GM12878 (cell line): ENCODE results near the gene SORCS2. TPM values are rescaled to one million over a fixed set of nuclear protein-coding genes. Genes with fewer than 3 reads are reported as not detected.

Source experiments
- SREBF2 ChIP-seq: IDR thresholded peaks from 2 replicates; pipeline ENCODE4 v1.6.1; 2012; ENCODE audit warnings: mild to moderate bottlenecking, low read length
- TARDBP ChIP-seq: IDR thresholded peaks from 2 replicates; pipeline ENCODE4 v1.6.1; 2016; ENCODE audit warnings: borderline replicate concordance
- microRNA-seq: library from miRNA; unstranded; fragments of <30 nt; microRNA quantifications from one replicate; pipeline ENCODE4, GENCODE V29; 2018
- polyA plus RNA-seq, 11 experiments: library from polyadenylated mRNA; depleted of rRNA in 4 of 11; unstranded in 6 of 11; stranded (reverse) in 5 of 11; fragments of >200 nt; fragmentation: Nextera tagmentation in 4 of 11; fragmentation: Illumina TruSeq in 1 of 11; extraction: Ambion mirVana in 4 of 11; extraction: Trizol in 1 of 11; gene quantifications; 1 replicate in 1 of 11; 2 replicates in 10 of 11; pipeline versions ENCODE4 v1.2.1 to v1.2.3, GENCODE V29; 2011 to 2016; ENCODE audit warnings: inconsistent platforms in 2 of 11, missing spikeins in 2 of 11, low read depth in 1 of 11
- small RNA-seq: library from RNA; depleted of rRNA; stranded (forward); fragments of <200 nt; gene quantifications from one replicate; pipeline ENCODE3, GENCODE V24; 2014
- total RNA-seq, 4 experiments: library from RNA; depleted of rRNA in 3 of 4; stranded (reverse); fragments of >200 nt in 3 of 4; fragmentation: Illumina TruSeq in 1 of 4; extraction: Trizol in 1 of 4; gene quantifications; 2 replicates each; pipeline versions ENCODE4 v1.2.1 to v1.2.3, GENCODE V29; 2013 to 2021

SORCS2 gene
- total and polyA plus RNA-seq, 10 of the 15 experiments (the other 5 are each of a cell fraction or from before 2014, with no cell fraction given) = 0.01 to 0.15 (median 0.05) TPM; not detected in 5

- TF ChIP-seq TARDBP = no peak
- TF ChIP-seq SREBF2 = no peak
Observed at GRCh38 chr4:7790999-7791398, 598.7 kb downstream of the SORCS2 start (continued).

Small RNAs within 50 kb of the gene (microRNA-seq; reads per million reads assigned to microRNA genes)
- not detected for gene MIR4274
- not detected for gene MIR4798

Small RNAs within 50 kb of the gene (small RNA-seq; reads per million reads assigned to genes)
- gene MIR4274 (not detected), gene MIR4798 (not detected)

Other genes starting within 250 kb of the SORCS2 start
- gene TADA2B, start 149.2 kb upstream of the SORCS2 start, total RNA-seq (2014; rRNA removed) = 8.9 and 9.0 TPM in 2 replicates
- gene TADA2B, start 149.2 kb upstream of the SORCS2 start, total RNA-seq (2014; rRNA removed; fragmentation: Illumina TruSeq; extraction: Trizol) = 6.7 and 6.9 TPM in 2 replicates
- gene TADA2B, start 149.2 kb upstream of the SORCS2 start, total RNA-seq (2021) = 12.0 TPM in 2 replicates
- 3.7 and 4.3 TPM in 2 replicates for gene TADA2B, start 149.2 kb upstream of the SORCS2 start, polyA plus RNA-seq (2011; rRNA removed)
- gene TADA2B, start 149.2 kb upstream of the SORCS2 start, polyA plus RNA-seq (2014; fragmentation: Illumina TruSeq; extraction: Trizol) = 6.6 and 7.2 TPM in 2 replicates
- gene TADA2B, start 149.2 kb upstream of the SORCS2 start, polyA plus RNA-seq (2014; fragmentation: Nextera tagmentation; extraction: Ambion mirVana) = 1 to 10 TPM in 1 of 2 experiments, under 1 TPM in 1; 0.66 to 1.2 TPM
- gene TADA2B, start 149.2 kb upstream of the SORCS2 start, polyA plus RNA-seq (2014; rRNA removed) = 7.7 and 7.9 TPM in 2 replicates
- 1 to 10 TPM; 1.1 to 1.3 TPM for gene TADA2B, start 149.2 kb upstream of the SORCS2 start, polyA plus RNA-seq (2016; fragmentation: Nextera tagmentation; extraction: Ambion mirVana)
- gene GRPEL1, start 124.5 kb upstream of the SORCS2 start, total RNA-seq (2014; rRNA removed) = 30.8 and 43.6 TPM in 2 replicates
- gene GRPEL1, start 124.5 kb upstream of the SORCS2 start, total RNA-seq (2014; rRNA removed; fragmentation: Illumina TruSeq; extraction: Trizol) = 54.7 and 62.7 TPM in 2 replicates
- gene GRPEL1, start 124.5 kb upstream of the SORCS2 start, total RNA-seq (2021) = 44.1 and 48.8 TPM in 2 replicates
- gene GRPEL1, start 124.5 kb upstream of the SORCS2 start, polyA plus RNA-seq (2011; rRNA removed) = 53.4 and 67.2 TPM in 2 replicates
- gene GRPEL1, start 124.5 kb upstream of the SORCS2 start, polyA plus RNA-seq (2014; fragmentation: Illumina TruSeq; extraction: Trizol) = 59.2 and 72.5 TPM in 2 replicates
- gene GRPEL1, start 124.5 kb upstream of the SORCS2 start, polyA plus RNA-seq (2014; fragmentation: Nextera tagmentation; extraction: Ambion mirVana) = 100 to 1,000 TPM; 103 to 119 TPM
- 40.7 and 42.6 TPM in 2 replicates for gene GRPEL1, start 124.5 kb upstream of the SORCS2 start, polyA plus RNA-seq (2014; rRNA removed)
- gene GRPEL1, start 124.5 kb upstream of the SORCS2 start, polyA plus RNA-seq (2016; fragmentation: Nextera tagmentation; extraction: Ambion mirVana) = 10 to 100 TPM; 80.1 to 82.8 TPM
- gene PSAPL1, start 242.4 kb downstream of the SORCS2 start, total RNA-seq (2014; rRNA removed) = not detected in 2 replicates
- gene PSAPL1, start 242.4 kb downstream of the SORCS2 start, total RNA-seq (2014; rRNA removed; fragmentation: Illumina TruSeq; extraction: Trizol) = not detected in 2 replicates
- not detected in 2 replicates for gene PSAPL1, start 242.4 kb downstream of the SORCS2 start, total RNA-seq (2021)
- gene PSAPL1, start 242.4 kb downstream of the SORCS2 start, polyA plus RNA-seq (2011; rRNA removed) = not detected in 2 replicates
- gene PSAPL1, start 242.4 kb downstream of the SORCS2 start, polyA plus RNA-seq (2014; fragmentation: Illumina TruSeq; extraction: Trizol) = not detected in 2 replicates
- not detected for gene PSAPL1, start 242.4 kb downstream of the SORCS2 start, polyA plus RNA-seq (2014; fragmentation: Nextera tagmentation; extraction: Ambion mirVana)
- not detected in 2 replicates for gene PSAPL1, start 242.4 kb downstream of the SORCS2 start, polyA plus RNA-seq (2014; rRNA removed)
- gene PSAPL1, start 242.4 kb downstream of the SORCS2 start, polyA plus RNA-seq (2016; fragmentation: Nextera tagmentation; extraction: Ambion mirVana) = not detected